NT2/D1 (cell line): ENCODE measurements around the gene SLC24A4.

Source experiments
- DNase-seq: peaks from one replicate; pipeline ENCODE4 v3.0.0-alpha.2; 2011; ENCODE audit warnings: low read depth, low spot score
- H3K27me3 ChIP-seq: 2 replicates; pipeline ENCODE4 v1.6.0; 2011; ENCODE audit warnings: mild to moderate bottlenecking; ENCODE audit not compliant: insufficient read length, insufficient read depth
- H3K36me3 ChIP-seq: 2 replicates; pipeline ENCODE4 v1.6.1; 2011; ENCODE audit warnings: mild to moderate bottlenecking, low read length, mixed read lengths; ENCODE audit not compliant: insufficient read depth, insufficient read length
- H3K4me1 ChIP-seq: 2 replicates; pipeline ENCODE4 v1.5.1; 2011; ENCODE audit not compliant: insufficient read depth, insufficient read length
- H3K4me3 ChIP-seq: 2 replicates; pipeline ENCODE4 v1.5.1; 2011; ENCODE audit warnings: low read depth; ENCODE audit not compliant: insufficient read length
- H3K9ac ChIP-seq: 2 replicates; pipeline ENCODE4 v1.6.0; 2011; ENCODE audit warnings: low read depth; ENCODE audit not compliant: insufficient read length
- H3K9me3 ChIP-seq: 2 replicates; pipeline ENCODE4 v1.5.1; 2011; ENCODE audit warnings: mild to moderate bottlenecking, low read length; ENCODE audit not compliant: insufficient read depth
- SUZ12 ChIP-seq: IDR thresholded peaks from 2 replicates; pipeline ENCODE4 v1.6.1; 2011; ENCODE audit not compliant: insufficient read length, insufficient read depth; ENCODE audit errors: extremely low read depth
- YY1 ChIP-seq: IDR thresholded peaks from 2 replicates; pipeline ENCODE4 v1.6.1; 2011; ENCODE audit not compliant: insufficient read length, insufficient read depth
- ZNF274 ChIP-seq: IDR thresholded peaks from 2 replicates; pipeline ENCODE4 v1.6.1; 2011; ENCODE audit warnings: mild to moderate bottlenecking, low read depth, low read length

SLC24A4 gene

GRCh38 chr14:92513204-92513965, 190.4 kb downstream of the SLC24A4 start, which contains the start of gene RIN3:
RIN3 (plus strand) TSS chr14:92513781; CDS start chr14:92513933, 152 bp downstream.
- H3K27me3 ChIP-seq, result peaks cover 38% of the 10 kb centered on the region
- TF ChIP-seq SUZ12 (no peak), YY1 (no peak), ZNF274 (no peak)
- no peak for DNase-seq
- H3K4me3 ChIP-seq, result peak within 1 kb of the TSS; percentile 57
- peaks cover 9% of the 10 kb centered on the region for H3K4me1 ChIP-seq
- H3K36me3 ChIP-seq, result no peaks in the 10 kb centered on the region
- H3K9ac ChIP-seq, result peak within 1 kb of the TSS; percentile 77
- no peaks in the 10 kb centered on the region for H3K9me3 ChIP-seq

- Histone ChIP-seq H3K9me3 (no peaks in the 10 kb centered on the region), H3K9ac (peak overlapping the region; percentile 77), H3K36me3 (no peaks in the 10 kb centered on the region), H3K27me3 (peaks cover 38% of the 10 kb centered on the region), H3K4me1 (peaks cover 9% of the 10 kb centered on the region), H3K4me3 (peak overlapping the region; percentile 57)
- TF ChIP-seq ZNF274 (no peak), SUZ12 (no peak), YY1 (no peak)
- DNase-seq, result no peak
These were observed 191.2 kb downstream of the SLC24A4 start for GRCh38 chr14:92513966-92514843.

- Histone ChIP-seq H3K9ac (peak overlapping the region; percentile 77), H3K4me3 (peak overlapping the region; percentile 57), H3K9me3 (no peaks in the 10 kb centered on the region), H3K4me1 (peaks cover 9% of the 10 kb centered on the region), H3K36me3 (no peaks in the 10 kb centered on the region), H3K27me3 (peaks cover 38% of the 10 kb centered on the region)
- no peak for TF ChIP-seq YY1
- no peak for TF ChIP-seq ZNF274
- no peak for TF ChIP-seq SUZ12
- DNase-seq, result no peak
These were observed 192.0 kb downstream of the SLC24A4 start for GRCh38 chr14:92514844-92515514.

GRCh38 chr14:92515546-92516343, 192.8 kb downstream of the SLC24A4 start:
- no peak for DNase-seq
- Histone ChIP-seq H3K36me3 (no peaks in the 10 kb centered on the region), H3K4me3 (no peak overlapping the region), H3K27me3 (peaks cover 38% of the 10 kb centered on the region), H3K9me3 (no peaks in the 10 kb centered on the region), H3K4me1 (peaks cover 9% of the 10 kb centered on the region), H3K9ac (no peak overlapping the region)
- TF ChIP-seq SUZ12, result no peak
- TF ChIP-seq ZNF274, result no peak
- no peak for TF ChIP-seq YY1

GRCh38 chr14:92516344-92516965, 193.5 kb downstream of the SLC24A4 start:
- no peak overlapping the region for H3K9ac ChIP-seq
- DNase-seq, result no peak
- peaks cover 38% of the 10 kb centered on the region for H3K27me3 ChIP-seq
- H3K9me3 ChIP-seq, result no peaks in the 10 kb centered on the region
- H3K36me3 ChIP-seq, result no peaks in the 10 kb centered on the region
- TF ChIP-seq ZNF274, result no peak
- no peak for TF ChIP-seq SUZ12
- no peak for TF ChIP-seq YY1
- no peak overlapping the region for H3K4me3 ChIP-seq
- H3K4me1 ChIP-seq, result peaks cover 5% of the 10 kb centered on the region

GRCh38 chr14:92516966-92517506, 194.1 kb downstream of the SLC24A4 start:
- Histone ChIP-seq H3K9me3 (no peaks in the 10 kb centered on the region), H3K4me1 (peaks cover 5% of the 10 kb centered on the region), H3K4me3 (no peak overlapping the region), H3K36me3 (no peaks in the 10 kb centered on the region), H3K9ac (no peak overlapping the region), H3K27me3 (peaks cover 38% of the 10 kb centered on the region)
- DNase-seq, result no peak
- no peak for TF ChIP-seq ZNF274
- TF ChIP-seq YY1, result no peak
- TF ChIP-seq SUZ12, result no peak
